ENCODE data around the gene LIX1L.

LIX1L gene

GRCh38 chr1:145978854-145979745 is 21.3 kb upstream of the LIX1L start:
- peak; percentile 99 for DNase-seq (ENCODE audit: low read depth)
- H3K4me3 ChIP-seq (ENCODE audit: low read depth, low read length) = peak overlapping the region; percentile 21
- in situ Hi-C loops (cut with HindIII; ENCODE audit: low sequenced_read_pairs) = no loop called here
- TF ChIP-seq CTCF (IDR thresholded peaks at IDR 0.05; ENCODE audit: low read depth, low read length, missing control alignments) = peak; percentile 44

DNA sequence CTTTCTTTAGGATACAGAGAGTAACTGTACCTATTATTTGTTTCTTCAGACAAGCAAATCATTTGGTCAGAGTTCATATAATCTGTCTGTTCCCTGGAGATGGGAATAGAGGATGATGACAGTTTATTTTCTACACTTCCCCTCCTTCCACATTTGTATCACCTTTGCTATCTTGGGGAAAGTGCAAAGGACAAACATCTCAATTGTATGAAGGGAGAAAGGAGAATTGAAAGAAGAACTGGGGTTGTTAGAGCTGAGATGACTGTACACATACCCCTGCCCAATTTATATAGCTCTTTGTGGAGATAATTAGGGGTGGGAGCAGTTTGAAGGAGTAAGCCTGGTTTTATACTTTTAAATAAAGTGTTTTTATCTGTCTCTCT is 20.6 kb upstream of the LIX1L start:
- no peak overlapping the region for H3K4me3 ChIP-seq (ENCODE audit: low read depth, low read length)
- in situ Hi-C loops (cut with HindIII; ENCODE audit: low sequenced_read_pairs) = no loop called here
- no peak for TF ChIP-seq CTCF (IDR thresholded peaks at IDR 0.05; ENCODE audit: low read depth, low read length, missing control alignments)
- no peak for DNase-seq (ENCODE audit: low read depth)

DNA sequence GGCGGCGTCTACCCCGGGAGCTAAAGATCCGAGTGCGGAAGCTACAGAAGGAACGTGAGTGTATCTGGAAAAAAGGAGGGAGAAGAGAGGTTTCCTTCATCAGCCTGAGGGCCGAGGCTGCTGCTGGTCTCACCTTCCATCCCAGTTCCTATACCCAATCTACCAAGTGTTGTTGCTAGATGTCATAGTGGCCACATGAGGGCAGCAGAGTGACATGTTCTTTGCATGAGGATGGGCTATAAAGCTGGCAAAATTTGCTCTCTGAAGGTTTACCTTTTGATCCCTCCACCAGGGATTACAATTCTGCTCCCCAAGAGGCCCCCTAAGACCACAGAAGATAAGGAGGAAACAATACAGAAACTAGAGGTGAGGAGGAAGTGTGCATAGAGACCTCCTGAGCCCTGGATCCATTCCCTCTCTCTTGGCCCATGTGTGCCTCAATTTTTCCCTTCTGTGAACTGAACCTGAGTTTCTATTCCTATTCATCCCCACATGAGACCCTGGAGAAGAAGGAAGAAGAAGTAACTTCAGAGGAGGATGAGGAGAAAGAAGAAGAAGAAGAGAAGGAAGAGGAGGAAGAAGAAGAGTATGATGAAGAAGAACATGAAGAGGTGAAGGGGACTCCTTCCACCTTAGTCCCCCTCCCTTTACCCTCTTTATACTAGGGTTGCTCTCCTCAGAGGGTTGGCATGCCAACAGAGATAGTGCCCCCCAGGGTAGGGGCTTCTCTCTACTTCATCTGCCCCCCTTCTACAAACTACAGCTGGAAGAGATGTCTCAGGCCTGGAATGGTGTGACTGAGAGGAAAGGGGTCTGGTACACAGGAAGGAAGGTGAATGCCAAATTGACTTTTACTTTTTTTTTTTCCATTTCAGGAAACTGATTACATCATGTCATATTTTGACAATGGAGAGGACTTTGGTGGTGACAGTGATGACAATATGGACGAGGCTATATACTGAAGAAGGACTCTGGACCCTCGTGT is 20.0 kb upstream of the LIX1L start:
- H3K4me3 ChIP-seq (ENCODE audit: low read depth, low read length) = no peak overlapping the region
- peak; percentile 67 for DNase-seq (ENCODE audit: low read depth)
- in situ Hi-C loops (cut with HindIII; ENCODE audit: low sequenced_read_pairs) = no loop called here
- TF ChIP-seq CTCF (IDR thresholded peaks at IDR 0.05; ENCODE audit: low read depth, low read length, missing control alignments) = peak; percentile 86

- no peak overlapping the region for H3K4me3 ChIP-seq (ENCODE audit: low read depth, low read length)
- in situ Hi-C loops (cut with HindIII; ENCODE audit: low sequenced_read_pairs) = no loop called here
- no peak for DNase-seq (ENCODE audit: low read depth)
- TF ChIP-seq CTCF (IDR thresholded peaks at IDR 0.05; ENCODE audit: low read depth, low read length, missing control alignments) = no peak
Observed at GRCh38 chr1:145977016-145977415, 19.2 kb upstream of the LIX1L start.

DNA sequence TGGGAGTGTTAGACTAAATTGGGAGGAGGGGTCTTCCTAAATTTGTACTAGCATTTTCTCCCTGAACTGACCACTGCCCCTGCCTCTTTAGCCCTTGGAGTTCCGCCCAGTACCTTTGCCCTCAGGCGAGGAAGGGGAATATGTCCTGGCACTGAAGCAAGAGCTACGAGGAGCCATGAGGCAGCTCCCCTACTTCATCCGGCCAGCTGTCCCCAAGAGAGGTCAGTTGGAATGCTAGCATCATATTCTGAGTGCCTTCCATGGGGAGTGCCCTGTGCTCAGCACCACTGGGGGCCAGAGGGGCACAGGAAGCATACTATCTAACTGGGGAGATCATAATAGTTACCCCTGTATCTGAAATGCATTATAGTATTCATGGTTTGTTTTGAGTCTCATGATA is 17.4 kb upstream of the LIX1L start:
- in situ Hi-C loops (cut with HindIII; ENCODE audit: low sequenced_read_pairs) = no loop called here
- H3K4me3 ChIP-seq (ENCODE audit: low read depth, low read length) = no peak overlapping the region
- no peak for TF ChIP-seq CTCF (IDR thresholded peaks at IDR 0.05; ENCODE audit: low read depth, low read length, missing control alignments)
- no peak for DNase-seq (ENCODE audit: low read depth)

GRCh38 chr1:145974721-145975120 is 16.9 kb upstream of the LIX1L start:
- in situ Hi-C loops (cut with HindIII; ENCODE audit: low sequenced_read_pairs) = no loop called here
- DNase-seq (ENCODE audit: low read depth) = no peak
- no peak for TF ChIP-seq CTCF (IDR thresholded peaks at IDR 0.05; ENCODE audit: low read depth, low read length, missing control alignments)
- H3K4me3 ChIP-seq (ENCODE audit: low read depth, low read length) = no peak overlapping the region

All from astrocyte of the cerebellum (primary cell).